HEK293 (cell line): ENCODE data around the gene NLK.
"Not testable (repeated sequence)": the region's sequence is repeated elsewhere in the genome, so short reads cannot be mapped to it uniquely, and the experiment has no call there.

ENCODE experiments used
- BCL11A ChIP-seq: fragments of 450-650 bp; formaldehyde crosslinking; IDR thresholded peaks from 2 replicates; pipeline ENCODE4 v1.5.1; 2016; ENCODE audit warnings: low read depth, missing biosample characterization, missing genetic modification characterization
- HOXC10 ChIP-seq: sonication (generic); formaldehyde crosslinking; IDR thresholded peaks from 2 replicates; pipeline ENCODE4 v1.8.1; 2023; ENCODE audit warnings: mild to moderate bottlenecking, missing genetic modification reagents
- TCF7L2 ChIP-seq: IDR thresholded peaks from 2 replicates; pipeline ENCODE4 v1.6.1; 2011; ENCODE audit warnings: low read depth, mild to moderate bottlenecking, inconsistent platforms, low read length, moderate library complexity, borderline replicate concordance
- ZNF335 ChIP-seq: fragments of 450-650 bp; formaldehyde crosslinking; conservative IDR thresholded peaks from 2 replicates; pipeline ENCODE4 v1.5.1; 2016; ENCODE audit warnings: missing biosample characterization, missing genetic modification characterization
- ZNF354C ChIP-seq: fragments of 450-650 bp; formaldehyde crosslinking; IDR thresholded peaks from 2 replicates; pipeline ENCODE4 v1.5.1; 2016; ENCODE audit warnings: missing biosample characterization, missing genetic modification characterization, low read depth, borderline replicate concordance
- ZNF521 ChIP-seq: fragments of 450-650 bp; formaldehyde crosslinking; IDR thresholded peaks from 2 replicates; pipeline ENCODE4 v1.5.1; 2017; ENCODE audit warnings: missing biosample characterization, mild to moderate bottlenecking, missing genetic modification characterization
- TF ChIP-seq, protein P1 (sequence below): fragments of 450-650 bp; formaldehyde crosslinking; IDR thresholded peaks from 2 replicates; pipeline ENCODE4 v1.5.1; 2016; ENCODE audit warnings: missing biosample characterization, missing genetic modification characterization
- TF ChIP-seq, protein P2 (sequence below): fragments of 450-650 bp; formaldehyde crosslinking; conservative IDR thresholded peaks from 2 replicates; pipeline ENCODE4 v1.5.1; 2016; ENCODE audit warnings: low read depth, missing biosample characterization, missing genetic modification characterization
- TF ChIP-seq, protein P3 (sequence below): sonication (generic); formaldehyde crosslinking; IDR thresholded peaks from 2 replicates; pipeline ENCODE4 v1.8.1; 2022; ENCODE audit warnings: mild to moderate bottlenecking, moderate library complexity, missing genetic modification reagents
- TF ChIP-seq, protein P4 (sequence below): fragments of 450-650 bp; formaldehyde crosslinking; IDR thresholded peaks from 2 replicates; pipeline ENCODE4 v1.5.1; 2016; ENCODE audit warnings: missing biosample characterization, missing genetic modification characterization
- TF ChIP-seq, protein P5 (sequence below): fragments of 450-650 bp; formaldehyde crosslinking; IDR thresholded peaks from 2 replicates; pipeline ENCODE4 v1.5.1; 2016; ENCODE audit warnings: missing biosample characterization, missing genetic modification characterization

DNA sequence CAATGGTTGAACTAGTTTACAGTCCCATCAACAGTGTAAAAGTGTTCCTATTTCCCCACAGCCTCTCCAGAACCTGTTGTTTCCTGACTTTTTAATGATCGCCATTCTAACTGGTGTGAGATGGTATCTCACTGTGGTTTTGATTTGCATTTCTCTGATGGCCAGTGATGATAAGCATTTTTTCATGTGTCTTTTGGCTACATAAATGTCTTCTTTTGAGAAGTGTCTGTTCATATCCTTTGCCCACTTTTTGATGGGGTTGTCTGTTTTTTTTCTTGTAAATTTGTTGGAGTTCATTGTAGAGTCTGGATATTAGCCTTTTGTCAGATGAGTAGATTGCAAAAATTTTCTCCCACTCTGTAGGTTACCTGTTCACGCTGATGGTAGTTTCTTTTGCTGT lies 6.6 kb upstream of the NLK start:
- TF ChIP-seq, protein P1, sequence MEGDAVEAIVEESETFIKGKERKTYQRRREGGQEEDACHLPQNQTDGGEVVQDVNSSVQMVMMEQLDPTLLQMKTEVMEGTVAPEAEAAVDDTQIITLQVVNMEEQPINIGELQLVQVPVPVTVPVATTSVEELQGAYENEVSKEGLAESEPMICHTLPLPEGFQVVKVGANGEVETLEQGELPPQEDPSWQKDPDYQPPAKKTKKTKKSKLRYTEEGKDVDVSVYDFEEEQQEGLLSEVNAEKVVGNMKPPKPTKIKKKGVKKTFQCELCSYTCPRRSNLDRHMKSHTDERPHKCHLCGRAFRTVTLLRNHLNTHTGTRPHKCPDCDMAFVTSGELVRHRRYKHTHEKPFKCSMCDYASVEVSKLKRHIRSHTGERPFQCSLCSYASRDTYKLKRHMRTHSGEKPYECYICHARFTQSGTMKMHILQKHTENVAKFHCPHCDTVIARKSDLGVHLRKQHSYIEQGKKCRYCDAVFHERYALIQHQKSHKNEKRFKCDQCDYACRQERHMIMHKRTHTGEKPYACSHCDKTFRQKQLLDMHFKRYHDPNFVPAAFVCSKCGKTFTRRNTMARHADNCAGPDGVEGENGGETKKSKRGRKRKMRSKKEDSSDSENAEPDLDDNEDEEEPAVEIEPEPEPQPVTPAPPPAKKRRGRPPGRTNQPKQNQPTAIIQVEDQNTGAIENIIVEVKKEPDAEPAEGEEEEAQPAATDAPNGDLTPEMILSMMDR (tag by site-specific recombination), result not testable (repeated sequence)
- TF ChIP-seq ZNF354C (tag by site-specific recombination); HOXC10 (CRISPR knock-in tag); BCL11A; ZNF335 (tag by site-specific recombination); TCF7L2; ZNF521 (tag by site-specific recombination): not testable (repeated sequence)
- TF ChIP-seq, protein P2, sequence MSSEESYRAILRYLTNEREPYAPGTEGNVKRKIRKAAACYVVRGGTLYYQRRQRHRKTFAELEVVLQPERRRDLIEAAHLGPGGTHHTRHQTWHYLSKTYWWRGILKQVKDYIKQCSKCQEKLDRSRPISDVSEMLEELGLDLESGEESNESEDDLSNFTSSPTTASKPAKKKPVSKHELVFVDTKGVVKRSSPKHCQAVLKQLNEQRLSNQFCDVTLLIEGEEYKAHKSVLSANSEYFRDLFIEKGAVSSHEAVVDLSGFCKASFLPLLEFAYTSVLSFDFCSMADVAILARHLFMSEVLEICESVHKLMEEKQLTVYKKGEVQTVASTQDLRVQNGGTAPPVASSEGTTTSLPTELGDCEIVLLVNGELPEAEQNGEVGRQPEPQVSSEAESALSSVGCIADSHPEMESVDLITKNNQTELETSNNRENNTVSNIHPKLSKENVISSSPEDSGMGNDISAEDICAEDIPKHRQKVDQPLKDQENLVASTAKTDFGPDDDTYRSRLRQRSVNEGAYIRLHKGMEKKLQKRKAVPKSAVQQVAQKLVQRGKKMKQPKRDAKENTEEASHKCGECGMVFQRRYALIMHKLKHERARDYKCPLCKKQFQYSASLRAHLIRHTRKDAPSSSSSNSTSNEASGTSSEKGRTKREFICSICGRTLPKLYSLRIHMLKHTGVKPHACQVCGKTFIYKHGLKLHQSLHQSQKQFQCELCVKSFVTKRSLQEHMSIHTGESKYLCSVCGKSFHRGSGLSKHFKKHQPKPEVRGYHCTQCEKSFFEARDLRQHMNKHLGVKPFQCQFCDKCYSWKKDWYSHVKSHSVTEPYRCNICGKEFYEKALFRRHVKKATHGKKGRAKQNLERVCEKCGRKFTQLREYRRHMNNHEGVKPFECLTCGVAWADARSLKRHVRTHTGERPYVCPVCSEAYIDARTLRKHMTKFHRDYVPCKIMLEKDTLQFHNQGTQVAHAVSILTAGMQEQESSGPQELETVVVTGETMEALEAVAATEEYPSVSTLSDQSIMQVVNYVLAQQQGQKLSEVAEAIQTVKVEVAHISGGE (tag by site-specific recombination), result not testable (repeated sequence)
- TF ChIP-seq, protein P3, sequence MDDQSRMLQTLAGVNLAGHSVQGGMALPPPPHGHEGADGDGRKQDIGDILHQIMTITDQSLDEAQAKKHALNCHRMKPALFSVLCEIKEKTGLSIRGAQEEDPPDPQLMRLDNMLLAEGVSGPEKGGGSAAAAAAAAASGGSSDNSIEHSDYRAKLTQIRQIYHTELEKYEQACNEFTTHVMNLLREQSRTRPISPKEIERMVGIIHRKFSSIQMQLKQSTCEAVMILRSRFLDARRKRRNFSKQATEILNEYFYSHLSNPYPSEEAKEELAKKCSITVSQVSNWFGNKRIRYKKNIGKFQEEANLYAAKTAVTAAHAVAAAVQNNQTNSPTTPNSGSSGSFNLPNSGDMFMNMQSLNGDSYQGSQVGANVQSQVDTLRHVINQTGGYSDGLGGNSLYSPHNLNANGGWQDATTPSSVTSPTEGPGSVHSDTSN (CRISPR knock-in tag), result not testable (repeated sequence)
- TF ChIP-seq, protein P4, sequence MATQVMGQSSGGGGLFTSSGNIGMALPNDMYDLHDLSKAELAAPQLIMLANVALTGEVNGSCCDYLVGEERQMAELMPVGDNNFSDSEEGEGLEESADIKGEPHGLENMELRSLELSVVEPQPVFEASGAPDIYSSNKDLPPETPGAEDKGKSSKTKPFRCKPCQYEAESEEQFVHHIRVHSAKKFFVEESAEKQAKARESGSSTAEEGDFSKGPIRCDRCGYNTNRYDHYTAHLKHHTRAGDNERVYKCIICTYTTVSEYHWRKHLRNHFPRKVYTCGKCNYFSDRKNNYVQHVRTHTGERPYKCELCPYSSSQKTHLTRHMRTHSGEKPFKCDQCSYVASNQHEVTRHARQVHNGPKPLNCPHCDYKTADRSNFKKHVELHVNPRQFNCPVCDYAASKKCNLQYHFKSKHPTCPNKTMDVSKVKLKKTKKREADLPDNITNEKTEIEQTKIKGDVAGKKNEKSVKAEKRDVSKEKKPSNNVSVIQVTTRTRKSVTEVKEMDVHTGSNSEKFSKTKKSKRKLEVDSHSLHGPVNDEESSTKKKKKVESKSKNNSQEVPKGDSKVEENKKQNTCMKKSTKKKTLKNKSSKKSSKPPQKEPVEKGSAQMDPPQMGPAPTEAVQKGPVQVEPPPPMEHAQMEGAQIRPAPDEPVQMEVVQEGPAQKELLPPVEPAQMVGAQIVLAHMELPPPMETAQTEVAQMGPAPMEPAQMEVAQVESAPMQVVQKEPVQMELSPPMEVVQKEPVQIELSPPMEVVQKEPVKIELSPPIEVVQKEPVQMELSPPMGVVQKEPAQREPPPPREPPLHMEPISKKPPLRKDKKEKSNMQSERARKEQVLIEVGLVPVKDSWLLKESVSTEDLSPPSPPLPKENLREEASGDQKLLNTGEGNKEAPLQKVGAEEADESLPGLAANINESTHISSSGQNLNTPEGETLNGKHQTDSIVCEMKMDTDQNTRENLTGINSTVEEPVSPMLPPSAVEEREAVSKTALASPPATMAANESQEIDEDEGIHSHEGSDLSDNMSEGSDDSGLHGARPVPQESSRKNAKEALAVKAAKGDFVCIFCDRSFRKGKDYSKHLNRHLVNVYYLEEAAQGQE (tag by site-specific recombination), result not testable (repeated sequence)
- TF ChIP-seq, protein P5, sequence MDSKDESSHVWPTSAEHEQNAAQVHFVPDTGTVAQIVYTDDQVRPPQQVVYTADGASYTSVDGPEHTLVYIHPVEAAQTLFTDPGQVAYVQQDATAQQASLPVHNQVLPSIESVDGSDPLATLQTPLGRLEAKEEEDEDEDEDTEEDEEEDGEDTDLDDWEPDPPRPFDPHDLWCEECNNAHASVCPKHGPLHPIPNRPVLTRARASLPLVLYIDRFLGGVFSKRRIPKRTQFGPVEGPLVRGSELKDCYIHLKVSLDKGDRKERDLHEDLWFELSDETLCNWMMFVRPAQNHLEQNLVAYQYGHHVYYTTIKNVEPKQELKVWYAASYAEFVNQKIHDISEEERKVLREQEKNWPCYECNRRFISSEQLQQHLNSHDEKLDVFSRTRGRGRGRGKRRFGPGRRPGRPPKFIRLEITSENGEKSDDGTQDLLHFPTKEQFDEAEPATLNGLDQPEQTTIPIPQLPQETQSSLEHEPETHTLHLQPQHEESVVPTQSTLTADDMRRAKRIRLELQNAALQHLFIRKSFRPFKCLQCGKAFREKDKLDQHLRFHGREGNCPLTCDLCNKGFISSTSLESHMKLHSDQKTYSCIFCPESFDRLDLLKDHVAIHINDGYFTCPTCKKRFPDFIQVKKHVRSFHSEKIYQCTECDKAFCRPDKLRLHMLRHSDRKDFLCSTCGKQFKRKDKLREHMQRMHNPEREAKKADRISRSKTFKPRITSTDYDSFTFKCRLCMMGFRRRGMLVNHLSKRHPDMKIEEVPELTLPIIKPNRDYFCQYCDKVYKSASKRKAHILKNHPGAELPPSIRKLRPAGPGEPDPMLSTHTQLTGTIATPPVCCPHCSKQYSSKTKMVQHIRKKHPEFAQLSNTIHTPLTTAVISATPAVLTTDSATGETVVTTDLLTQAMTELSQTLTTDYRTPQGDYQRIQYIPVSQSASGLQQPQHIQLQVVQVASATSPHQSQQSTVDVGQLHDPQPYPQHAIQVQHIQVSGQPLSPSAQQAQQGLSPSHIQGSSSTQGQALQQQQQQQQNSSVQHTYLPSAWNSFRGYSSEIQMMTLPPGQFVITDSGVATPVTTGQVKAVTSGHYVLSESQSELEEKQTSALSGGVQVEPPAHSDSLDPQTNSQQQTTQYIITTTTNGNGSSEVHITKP, result not testable (repeated sequence)
